HG02884 (cell line): Measurements from ENCODE around the gene SMYD3.
"Not testable (repeated sequence)": the region's sequence is repeated elsewhere in the genome, so short reads cannot be mapped to it uniquely, and the experiment has no call there.

Experiments used
- ATAC-seq: cut with Tn5 transposase; IDR thresholded peaks from one replicate; pipeline ENCODE4 v1.9.1; 2021; ENCODE audit warnings: mild to moderate bottlenecking, moderate library complexity; ENCODE audit not compliant: unreplicated experiment

Gene SMYD3

GRCh38 chr1:245827301-245827700 lies 679.8 kb downstream of the SMYD3 start:
- ATAC-seq: no peak

DNA sequence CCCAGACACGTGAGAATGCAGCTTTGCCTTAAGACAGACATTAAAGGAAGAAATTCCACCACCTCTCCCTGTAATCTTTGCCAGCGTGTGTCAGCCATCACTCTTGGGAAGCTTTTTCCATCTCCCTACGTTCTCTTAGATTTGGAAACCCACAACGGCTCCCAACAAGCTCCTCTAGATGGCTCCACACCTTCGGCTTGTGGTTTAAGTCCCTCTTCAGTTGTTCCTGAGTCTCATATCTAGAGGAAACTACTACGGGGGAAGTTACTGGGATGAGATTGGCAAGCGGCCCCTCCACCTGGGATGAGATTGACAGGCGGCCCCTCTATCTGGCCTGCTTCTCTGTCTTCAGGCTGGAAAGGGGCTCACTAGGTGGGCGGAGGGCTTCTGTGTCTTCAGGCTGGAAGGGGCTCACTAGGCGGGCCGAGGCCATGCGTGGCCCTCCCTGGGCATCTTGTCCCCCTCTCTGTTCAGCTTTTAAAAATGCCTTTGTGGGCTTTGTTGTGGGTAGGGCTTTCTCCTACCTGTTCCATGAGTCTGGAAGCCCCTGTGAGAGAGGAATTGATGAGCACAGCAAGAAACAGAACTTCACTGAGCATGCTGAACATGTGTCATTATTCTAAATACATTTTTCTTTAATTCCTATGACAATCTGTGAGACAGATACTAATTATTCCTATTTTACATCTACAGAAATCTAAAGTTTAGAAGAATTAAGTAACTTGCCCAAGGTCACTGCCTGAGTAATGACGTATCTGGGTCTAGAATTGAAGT lies 681.8 kb downstream of the SMYD3 start:
- ATAC-seq: no peak

DNA sequence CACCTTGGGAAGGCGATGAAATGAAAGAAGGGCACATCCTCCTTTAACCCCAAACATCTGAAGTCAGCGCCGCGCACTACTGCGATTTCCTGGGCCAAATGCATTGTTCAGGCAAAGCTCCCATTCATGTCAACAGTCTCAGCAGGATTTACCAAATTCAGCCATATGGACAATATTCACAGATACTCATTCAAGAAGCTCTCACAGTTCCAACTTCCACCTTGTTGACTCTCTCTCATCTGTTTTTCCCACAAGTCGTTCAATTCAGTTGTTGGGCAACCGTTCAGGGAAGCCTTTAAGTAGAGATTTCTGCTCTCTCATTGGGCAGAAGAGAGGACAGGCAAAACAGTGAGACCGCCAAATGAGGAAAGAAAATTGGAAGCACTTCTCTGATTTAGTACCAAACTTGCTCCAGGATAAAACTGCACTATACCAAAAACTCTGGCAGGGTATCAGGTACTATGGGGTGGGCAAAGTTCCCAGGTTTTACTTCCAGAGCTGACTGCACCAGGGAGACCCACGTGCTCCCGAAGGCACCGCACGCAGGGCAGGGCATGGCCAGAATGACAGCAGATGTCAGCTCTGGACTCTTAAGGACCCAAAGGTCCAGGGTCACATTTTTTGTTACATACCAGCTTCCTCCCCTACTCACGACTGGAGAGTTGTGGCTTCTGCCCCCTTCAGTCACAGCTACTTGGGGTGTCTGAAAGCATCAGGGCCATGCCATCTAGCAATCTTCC lies 683.5 kb downstream of the SMYD3 start:
- ATAC-seq: no peak

DNA sequence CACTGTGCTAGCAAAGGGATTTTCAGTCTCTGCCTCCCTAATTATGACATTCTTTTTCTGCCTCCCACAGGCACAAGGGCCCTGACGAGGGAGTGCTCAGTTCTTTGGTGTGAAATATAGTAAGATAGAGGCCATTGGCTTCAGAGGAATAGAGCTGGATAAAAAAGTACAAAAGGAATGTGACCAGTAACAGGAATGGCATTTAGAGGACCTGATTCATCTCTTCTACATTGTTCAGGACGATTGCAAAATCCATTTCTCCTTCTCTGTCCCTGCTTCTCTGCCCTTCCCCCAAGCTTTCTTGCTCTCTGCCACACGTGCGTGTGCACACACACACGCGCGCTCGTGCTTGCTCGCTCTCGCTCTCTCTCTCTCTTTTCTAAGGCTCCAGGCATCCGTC lies 684.1 kb downstream of the SMYD3 start:
- ATAC-seq: no peak

DNA sequence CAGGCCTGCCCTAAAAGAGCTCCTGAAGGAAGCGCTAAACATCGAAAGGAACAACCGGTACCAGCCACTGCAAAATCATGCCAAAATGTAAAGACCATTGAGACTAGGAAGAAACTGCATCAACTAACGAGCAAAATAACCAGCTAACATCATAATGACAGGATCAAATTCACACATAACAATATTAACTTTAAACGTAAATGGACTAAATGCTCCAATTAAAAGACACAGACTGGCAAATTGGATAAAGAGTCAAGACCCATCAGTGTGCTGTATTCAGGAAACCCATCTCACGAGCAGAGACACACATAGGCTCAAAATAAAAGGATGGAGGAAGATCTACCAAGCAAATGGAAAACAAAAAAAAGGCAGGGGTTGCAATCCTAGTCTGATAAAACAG lies 688.7 kb downstream of the SMYD3 start:
- ATAC-seq: not testable (repeated sequence)

DNA sequence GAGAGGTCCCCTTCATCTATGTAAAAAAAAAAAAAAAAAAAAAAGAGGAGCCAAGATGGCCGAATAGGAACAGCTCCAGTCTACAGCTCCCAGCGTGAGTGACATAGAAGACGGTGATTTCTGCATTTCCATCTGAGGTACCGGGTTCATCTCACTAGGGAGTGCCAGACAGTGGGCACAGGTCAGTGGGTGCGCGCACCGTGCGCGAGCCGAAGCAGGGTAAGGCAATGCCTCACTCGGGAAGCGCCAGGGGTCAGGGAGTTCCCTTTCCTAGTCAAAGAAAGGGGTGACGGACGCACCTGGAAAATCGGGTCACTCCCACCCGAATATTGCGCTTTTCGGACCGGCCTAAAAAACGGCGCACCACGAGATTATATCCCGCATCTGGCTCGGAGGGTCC lies 690.6 kb downstream of the SMYD3 start:
- ATAC-seq: not testable (repeated sequence)

- ATAC-seq: no peak
These were observed 692.4 kb downstream of the SMYD3 start for GRCh38 chr1:245814651-245815050.

DNA sequence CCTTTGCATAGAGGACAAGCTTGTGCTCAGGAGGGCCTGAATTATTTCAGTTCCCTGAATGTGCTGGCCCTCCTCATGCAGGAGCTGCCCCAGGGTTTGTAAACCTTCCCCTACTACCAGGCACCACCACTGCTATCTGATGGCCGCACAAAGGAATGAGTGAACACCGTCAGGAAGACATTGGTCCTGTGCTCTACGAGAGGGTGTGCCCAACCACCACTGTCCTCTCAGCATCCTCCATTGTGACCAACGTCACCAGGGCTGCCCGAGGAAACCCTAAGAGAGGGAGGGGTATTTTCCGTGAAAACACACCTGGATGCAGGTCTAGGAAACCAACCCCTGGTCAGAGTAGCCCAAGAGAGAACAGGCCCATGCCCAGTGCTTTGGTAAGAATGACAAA lies 694.8 kb downstream of the SMYD3 start:
- ATAC-seq: no peak

GRCh38 chr1:245810789-245811337 lies 696.2 kb downstream of the SMYD3 start:
- no peak for ATAC-seq

GRCh38 chr1:245810181-245810769 lies 696.8 kb downstream of the SMYD3 start:
- no peak for ATAC-seq

GRCh38 chr1:245809361-245809760 lies 697.7 kb downstream of the SMYD3 start:
- no peak for ATAC-seq

DNA sequence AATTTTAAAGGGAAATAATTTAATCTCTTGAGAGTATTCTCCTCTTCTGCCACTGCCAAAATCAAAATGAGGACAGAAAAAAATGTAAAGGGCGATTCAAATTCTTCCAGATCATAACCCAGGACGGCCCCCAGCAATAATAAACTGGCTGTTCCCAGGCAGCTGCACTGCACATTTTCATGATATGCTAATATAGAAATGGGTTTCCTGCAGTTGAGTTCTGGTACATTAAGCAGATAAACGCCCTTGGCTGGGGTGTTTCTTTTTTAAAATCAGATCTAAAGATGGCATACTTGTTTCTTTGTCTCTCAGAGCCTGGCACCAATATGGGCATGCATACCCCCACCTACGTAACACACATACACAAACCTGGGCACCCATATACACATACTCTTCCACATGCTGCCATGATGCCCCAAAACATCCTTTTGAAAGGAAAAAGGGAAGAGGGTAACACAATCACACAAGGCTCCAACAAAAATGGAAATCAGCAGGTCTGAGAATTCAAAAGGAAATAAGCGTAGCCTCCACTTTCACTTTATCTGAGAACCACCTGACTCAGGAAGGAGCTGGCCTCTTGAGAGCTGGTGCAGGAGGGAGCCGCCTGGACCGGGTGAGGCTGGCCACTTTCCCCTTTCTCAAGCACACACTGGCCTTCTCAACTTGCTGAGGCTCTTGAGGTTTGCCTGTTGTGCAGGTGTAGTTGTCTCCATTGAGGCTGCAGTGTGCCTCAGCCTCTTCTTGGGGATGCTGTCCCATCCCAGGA lies 698.9 kb downstream of the SMYD3 start:
- ATAC-seq: no peak

DNA sequence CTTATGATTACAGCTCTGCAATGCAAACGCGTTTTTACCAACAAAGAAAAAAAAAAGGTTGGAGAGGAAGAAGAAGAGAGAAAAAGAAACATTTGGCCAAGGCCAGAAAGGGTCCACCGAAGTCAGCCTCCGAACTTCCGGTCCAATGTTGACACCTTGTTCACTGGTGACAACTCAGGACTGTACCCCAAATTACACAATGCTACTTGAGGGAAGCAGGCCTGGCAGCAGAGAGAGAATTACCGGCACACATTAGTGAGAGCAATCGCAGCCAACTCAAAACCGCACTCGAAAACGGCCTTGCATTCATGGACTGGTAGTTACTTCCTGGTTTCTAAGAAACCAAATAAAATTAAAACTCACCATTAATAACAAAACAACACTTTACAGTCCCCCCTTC lies 699.8 kb downstream of the SMYD3 start:
- ATAC-seq: peak; percentile 78

DNA sequence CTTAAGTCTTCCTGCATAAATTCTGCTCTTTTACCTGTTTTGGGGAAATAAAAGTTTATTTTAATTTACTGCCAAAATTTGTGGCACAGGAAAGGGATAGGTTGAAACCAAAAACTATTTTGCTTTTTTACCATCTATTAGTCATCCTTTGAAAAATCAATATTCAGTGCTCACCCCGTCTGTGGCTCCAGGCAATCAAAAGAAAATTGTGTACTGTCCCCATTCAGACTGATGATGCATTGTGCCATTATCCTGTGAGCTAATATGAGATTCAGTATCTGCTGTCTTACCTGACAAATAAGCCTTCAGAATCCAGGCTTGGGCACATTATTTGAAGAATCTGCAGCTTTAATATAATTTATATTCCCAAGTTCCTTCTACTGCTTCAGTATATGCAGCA lies 701.5 kb downstream of the SMYD3 start:
- ATAC-seq: no peak

DNA sequence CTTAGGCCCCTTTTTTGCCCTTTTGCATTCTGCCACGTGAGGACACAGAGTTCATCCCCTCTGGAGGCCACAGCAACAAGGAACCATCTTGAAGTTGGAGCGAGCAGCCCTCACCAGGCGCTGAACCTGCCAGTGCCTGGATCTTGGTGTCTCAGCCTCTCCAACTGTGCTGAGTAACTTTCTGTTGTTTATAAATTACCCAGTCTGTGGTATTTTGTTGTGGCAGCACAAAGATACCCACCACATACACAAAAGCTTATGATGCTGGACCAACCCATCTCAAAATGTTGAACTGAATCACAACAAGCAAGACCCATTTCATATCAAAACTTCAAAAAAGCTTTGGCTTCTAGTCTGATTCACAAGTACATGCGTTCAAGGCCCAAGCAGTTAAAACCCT lies 702.4 kb downstream of the SMYD3 start:
- no peak for ATAC-seq

GRCh38 chr1:245803666-245804037 lies 703.4 kb downstream of the SMYD3 start:
- no peak for ATAC-seq

- ATAC-seq: no peak
These were observed 704.0 kb downstream of the SMYD3 start for GRCh38 chr1:245802941-245803665.

- no peak for ATAC-seq
These were observed 706.0 kb downstream of the SMYD3 start for GRCh38 chr1:245800901-245801605.

DNA sequence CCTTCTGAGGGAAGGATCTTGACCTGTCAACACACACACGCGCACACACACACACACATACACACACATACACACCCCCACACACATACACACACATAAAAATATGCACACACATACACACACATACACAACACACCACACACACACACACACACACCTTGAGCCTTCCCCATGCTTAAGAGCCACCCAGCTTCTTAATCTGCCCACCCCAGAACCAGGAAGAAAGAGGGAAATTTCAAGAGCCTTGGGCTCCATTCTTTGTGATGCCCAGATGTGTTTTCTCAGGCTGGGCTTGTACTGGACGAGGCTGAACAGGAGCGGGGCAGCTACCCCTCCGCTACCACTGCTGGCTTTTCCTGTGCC lies 708.7 kb downstream of the SMYD3 start:
- ATAC-seq: no peak
